Endometrial microvascular endothelial cells (primary cell): Measurements from ENCODE around the gene LZIC. TPM values are rescaled to one million over a fixed set of nuclear protein-coding genes. Genes with fewer than 3 reads are reported as not detected.
"Not testable (repeated sequence)": the region's sequence is repeated elsewhere in the genome, so short reads cannot be mapped to it uniquely, and the experiment has no call there.

Source experiments
- in situ Hi-C: cut with HindIII; loops from 2 replicates; pipeline ENCODE4 v1.10.0; 2017; ENCODE audit warnings: low sequenced_read_pairs, low pct_unique_long_range_greater_than_20kb; ENCODE audit errors: inconsistent ontology term
- total RNA-seq: library from RNA; depleted of rRNA; stranded (reverse); fragments of >200 nt; gene quantifications from one replicate; pipeline ENCODE4 v1.2.3, GENCODE V29; 2015; ENCODE audit errors: inconsistent ontology term

The LZIC gene
- total RNA-seq: 19.0 TPM

DNA sequence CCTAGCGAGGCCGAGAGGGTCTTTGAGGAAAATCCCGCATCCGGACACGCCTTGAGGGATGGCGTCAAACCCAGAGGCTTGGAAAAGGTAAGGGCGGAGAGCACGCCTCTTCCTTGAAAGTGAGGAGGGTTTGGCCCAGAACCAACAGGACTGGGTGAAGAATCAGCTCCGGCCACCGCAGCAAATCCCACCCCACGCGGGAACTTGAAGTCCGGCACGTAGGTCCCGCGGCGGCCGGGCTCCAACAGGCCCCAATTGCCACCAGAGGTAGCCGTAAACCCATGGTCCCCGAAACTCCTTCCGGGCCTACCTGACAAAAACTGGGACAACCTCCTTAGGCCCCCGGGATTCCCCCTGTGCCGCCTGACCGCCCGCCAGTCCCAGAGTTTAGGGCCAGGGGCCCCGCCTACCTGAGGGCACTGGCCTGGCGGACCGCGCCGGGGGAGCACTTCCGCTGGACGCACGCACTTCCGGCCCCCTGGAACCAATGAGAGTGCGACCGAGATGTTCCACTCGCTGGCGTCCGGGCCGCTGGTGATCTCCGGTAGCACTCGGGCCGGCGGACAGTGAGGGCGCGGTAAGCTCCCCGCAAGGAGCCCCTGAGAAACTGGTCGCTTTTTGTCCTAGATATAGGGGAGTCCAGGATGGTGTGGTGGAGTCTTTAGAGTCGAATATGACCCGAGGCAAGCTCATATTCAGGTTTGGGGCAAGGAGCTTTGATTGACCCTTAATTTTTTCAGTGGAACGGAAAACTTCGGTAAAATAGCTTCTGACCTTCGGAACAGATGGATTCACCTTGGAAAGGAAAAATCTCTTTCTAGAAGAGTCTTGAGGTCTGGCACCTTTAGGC lies at the start of gene LZIC, which contains the start of gene NMNAT1:
LZIC (minus strand) TSS at position 453 of the 850 bp plus-strand sequence. CDS start 6,772 bp downstream, outside the sequence.
NMNAT1 (plus strand) TSS at position 537 of the 850 bp plus-strand sequence. CDS start 28,599 bp downstream, outside the sequence.
- in situ Hi-C loops: no loop called here

DNA sequence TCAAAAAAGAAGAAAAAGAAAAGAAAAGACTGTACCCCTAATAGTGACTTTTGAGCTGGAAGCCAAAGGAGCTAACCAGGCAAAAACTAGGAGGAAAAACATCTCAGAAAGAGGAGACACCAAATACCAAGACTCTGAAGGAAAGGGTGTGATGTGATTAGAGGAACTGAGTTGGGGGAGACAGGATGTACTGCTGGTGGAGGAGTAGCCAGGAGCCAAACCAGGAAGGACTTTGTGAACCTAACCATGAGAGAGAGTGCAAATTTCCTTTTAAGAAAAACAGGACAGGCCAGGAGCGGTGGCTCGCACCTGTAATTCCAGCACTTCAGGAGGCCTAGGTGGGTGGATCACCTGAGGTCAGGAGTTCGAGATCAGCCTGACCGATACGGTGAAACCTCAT lies 49.7 kb upstream of the LZIC start:
- in situ Hi-C loops: no loop called here

DNA sequence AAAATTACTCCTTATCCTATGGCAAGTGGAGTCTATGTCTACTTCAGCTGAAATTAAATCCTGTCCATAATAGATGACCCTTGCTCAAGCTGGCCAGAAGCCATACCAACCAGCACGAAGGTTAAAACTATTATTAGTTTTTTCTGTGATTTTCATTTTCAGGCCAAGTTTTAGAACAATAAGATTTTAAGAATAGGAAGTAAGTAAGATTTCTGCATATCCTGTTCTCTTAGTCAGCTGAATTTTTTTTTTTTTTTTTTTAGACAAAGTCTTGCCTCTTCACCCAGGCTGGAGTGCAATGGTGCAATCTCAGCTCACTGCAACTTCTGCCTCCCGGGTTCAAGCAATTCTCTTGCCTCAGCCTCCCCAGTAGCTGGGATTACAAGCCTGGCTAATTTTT lies 47.8 kb upstream of the LZIC start:
- in situ Hi-C loops: no loop called here

DNA sequence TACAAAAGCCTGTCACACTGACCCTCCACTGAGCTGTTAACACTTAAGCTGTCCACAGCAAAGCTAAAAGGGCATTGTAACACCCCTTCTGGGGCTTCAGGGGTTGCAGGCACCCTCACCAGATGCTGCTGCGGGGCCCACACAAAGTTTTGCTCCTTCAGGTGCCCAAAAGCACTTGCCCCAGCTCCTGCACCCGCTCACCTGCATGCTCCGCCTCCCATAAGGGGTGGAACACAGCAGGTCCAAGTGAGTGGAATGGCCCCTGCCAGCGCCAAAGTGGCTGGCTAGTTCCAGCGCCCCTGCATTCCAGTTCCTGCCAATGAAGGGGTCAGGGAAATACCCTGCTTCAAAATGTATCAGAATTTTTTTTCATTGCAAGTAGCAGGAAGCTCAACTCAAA lies 46.6 kb upstream of the LZIC start:
- in situ Hi-C loops: no loop called here

DNA sequence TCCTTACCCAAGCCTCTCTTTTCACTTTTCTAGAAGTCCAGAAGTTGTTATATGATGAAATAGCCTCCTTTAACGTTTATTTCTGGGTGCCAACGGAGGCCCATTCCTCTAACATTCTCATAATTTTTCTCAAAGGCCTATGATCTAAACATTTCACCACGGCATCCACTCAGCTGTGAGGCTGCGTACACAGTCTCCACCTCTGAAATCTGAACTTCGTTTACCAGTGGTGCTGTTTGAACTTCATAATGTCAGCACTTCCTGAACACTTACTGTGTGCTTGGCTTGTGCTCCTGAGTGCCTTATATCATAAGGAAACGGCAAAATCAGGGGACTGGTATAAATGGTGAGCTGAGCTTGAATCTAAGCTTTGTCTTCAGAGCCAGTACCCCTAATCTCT lies 41.8 kb upstream of the LZIC start:
- in situ Hi-C loops: no loop called here

DNA sequence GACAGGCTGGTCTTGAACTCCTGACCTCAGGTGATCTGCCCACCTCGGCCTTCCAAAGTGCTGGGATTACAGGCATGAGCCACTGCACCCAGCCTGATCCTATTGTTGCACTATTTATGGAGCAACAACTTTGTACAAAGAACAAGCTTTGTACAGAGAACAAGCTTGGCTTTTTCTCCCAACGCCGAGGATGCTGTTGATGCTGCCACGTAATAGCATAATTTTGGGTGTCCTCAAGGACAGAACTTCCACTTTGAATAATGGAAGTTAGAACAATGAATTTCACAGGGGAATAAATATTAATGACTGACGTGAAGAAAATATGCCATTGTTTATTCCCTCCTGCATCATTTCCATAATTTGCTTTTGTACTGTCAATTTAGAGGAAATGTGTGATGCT lies 41.1 kb upstream of the LZIC start:
- in situ Hi-C loops: no loop called here

DNA sequence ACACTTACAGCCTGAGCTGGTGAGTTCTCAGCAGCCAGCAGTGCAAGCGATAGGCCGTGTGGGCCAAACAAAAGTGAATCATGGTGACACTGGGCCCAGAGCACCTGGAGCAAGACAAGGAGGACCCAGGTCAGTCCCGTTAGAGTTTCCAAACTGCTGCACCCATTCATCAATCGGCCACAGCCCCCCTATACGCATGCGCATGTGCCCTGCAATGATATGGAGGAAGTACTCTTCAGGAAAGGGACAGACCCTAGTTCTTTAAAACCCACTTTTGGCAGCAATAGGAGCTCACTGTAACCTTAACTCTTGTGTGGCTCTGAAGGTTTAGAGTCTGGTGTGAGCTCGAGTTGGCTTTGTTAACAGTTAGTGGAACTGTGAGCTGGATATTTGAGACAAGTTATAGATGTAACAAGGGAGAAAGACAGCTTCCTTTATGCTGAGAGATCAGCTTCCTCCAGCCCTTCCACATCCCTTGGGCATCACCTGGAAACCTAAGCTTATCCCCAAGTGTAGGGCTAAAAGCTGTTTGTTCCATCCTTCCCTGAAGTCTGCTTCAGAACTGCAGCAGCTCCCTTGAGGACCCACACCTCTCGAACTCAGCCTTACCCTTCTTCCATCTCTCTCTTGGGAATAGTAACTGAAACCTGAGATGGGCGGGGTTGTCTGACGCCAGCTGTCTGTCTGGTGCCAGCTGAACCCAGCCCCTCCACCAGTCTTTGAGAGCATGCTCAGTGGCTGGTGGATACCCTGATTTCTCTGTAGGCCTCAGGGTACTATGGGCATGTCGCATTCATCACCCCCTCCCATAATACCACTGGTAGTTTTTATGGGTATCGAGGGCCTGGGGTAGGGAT lies 17.7 kb upstream of the LZIC start:
- in situ Hi-C loops: no loop called here

DNA sequence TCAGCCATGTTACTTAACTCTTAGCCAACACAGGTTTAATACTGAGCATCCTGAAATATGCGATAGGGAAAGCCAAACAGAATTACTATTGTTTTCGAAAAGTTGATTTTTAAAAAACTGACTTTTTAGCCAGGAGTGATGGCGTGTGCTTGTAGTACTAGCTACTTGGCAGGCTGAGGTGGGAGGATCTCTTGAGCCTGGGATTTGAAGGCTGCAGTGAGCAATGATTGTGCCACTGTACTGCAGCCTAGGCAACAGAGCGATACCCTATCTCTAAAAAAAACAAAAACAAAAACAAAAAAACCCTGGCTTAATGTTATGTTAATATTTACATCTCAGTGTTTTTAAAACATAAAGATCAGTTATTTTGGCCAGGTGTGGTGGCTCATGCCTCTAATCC lies 16.8 kb upstream of the LZIC start:
- in situ Hi-C loops: no loop called here

DNA sequence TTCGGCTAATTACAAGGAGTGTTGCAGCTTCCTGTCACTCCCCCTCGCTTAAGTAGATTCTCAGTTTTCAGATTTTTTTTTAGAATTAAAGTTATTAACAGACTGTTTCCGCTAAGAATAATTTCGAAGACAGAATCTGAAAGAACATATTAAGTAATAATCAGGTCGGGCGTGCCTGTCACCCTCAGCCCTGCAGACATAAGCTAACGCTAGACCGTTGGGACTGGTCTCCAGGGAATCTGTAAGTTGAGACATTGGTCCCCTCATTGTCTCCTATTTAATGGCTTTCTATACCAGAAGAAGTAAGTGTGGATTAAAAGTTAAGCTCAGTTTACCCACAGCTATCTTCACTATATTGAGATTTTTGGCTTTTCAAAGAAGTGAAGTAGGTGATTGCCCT lies 14.5 kb upstream of the LZIC start:
- in situ Hi-C loops: no loop called here

DNA sequence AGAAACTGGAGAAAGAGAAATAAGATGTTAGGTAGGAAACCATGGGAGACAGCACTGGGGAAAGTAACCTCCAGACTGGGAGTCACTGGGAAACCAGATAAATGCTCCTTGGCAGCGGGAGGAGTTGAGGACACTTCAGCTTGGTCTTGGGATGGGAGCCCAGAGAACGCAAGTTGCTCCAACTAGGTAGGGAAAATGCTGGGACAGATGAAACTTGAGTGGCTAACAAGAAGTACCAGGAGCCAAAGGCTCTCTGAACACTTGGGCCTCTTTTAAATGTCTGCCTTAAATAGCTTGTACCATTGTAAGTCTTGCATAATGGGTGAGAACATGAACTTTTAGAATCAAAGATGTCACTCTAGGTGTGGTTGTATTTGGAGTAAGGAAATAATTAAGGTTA lies 3.1 kb upstream of the LZIC start:
- in situ Hi-C loops: no loop called here

DNA sequence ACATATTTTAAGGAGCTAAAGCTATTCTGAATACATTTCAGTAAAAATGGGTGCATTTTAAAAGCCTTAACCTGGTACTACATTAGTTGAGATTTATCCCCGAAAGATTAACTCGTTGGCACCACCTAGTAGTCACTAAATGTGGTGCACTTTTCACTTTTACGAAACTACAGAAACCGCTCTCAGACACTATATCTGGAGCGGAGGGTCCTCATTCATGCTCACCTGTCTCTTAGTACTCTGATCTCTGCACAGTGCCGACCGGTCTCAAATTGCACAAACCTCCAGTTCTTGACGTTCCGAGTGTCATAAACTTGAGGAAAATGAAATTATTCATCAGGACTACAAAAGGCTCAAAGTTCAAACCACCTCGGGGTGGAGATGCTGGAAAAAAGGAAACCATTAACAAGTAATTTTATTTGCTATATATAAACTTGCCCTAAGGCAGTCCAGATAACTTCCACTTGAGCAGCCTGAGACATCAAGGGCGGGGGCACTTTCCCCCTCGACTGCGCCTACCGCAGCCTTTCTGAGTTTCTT lies 722 bp downstream of the LZIC start:
- in situ Hi-C loops: no loop called here

DNA sequence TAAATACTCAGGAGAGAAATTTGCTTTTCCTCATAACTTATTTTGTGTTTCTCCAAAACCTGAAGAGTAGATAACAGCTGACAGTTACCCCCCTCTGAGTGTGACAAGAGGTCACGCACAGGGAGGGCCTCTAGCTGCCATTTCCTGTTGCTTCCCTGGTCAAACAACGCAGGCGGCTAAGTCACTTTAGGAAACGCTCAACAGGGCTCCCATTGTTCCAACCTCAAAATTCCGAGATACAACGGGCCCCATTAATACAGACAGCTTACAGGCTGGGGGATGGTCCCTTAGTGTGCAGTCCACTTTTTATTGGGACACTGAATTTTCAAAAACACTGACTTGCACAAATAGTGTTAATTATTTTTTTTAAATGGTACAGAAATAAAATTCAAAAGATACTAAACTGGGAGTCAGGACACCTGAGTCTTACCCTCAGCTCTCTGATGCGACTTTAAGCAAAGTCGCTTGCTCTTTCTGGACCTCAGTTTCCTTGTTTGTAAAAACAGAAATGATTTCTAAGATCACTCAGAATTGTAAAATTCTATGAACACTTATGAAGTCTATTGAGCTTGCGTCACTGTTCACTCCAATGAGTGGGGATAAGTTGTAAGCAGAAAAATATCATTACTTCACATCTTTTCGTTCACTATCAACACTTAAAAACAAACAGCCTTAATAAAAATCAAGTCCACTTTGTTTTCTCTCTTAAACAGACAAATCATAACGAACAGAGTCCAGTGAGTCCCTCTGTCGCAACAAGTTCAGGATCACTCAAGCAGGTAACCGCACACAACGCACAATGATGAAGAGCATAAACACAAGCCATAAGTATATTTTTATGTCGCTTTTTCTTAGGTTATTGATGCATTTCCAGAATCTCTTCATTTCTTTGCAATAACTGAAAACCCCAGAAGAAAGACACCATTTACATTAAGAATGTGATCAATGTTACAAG lies 13.5 kb downstream of the LZIC start:
- in situ Hi-C loops: no loop called here

DNA sequence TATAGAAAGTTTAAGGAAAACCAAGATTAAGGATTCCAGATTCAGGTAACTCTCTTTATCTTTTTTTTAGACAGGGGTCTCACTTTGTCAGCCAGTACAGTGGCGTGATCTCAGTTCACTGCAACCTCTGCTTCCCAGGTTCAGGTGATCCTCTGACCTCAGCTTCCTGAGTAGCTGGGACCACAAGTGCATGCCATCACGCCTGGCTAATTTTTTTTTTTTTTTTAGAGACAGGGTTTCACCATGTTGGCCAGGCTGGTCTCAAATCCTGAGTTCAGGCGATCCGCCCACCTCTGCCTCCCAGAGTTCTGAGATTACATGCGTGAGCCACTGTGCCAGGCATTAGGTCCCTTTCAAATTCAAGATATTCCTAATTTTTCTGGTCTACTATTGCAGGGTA lies 15.9 kb downstream of the LZIC start:
- in situ Hi-C loops: no loop called here

DNA sequence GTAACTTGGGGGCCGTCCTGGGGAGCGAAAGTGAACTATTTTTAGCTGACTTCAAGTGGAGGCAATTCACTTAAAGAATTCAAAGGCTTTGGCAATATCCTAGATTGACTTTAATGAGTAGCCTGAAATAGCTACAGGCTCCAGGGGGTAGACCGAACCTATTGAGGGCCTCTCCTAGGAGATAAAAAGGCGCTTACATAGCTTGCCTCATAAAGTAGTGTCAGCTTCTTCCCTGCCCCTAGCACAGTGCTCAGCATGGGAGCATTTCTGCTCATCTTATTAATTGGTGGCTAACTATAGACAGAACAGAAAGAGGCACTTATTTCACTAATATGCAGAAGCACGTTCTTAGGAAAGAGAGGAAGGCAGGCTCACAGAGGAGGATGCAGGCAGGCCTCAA lies 20.8 kb downstream of the LZIC start:
- in situ Hi-C loops: no loop called here

DNA sequence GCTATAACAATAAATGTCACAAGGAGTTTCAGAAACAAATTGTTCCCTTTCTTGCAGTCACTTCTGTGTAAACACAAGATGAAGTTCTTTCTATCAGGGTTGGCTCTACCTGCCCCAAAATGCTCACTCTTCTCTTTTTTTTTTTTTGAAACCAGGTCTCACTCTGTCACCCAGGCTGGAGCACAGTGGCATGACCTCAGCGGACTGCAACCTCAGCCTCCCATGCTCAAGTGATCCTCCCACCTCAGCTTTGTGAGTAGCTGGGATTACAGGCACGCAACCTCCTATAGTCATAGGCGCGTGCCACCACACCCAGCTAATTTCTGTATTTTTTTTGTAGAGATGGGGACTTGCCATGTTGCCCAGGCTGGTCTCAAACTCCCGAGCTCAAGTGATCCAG lies 22.6 kb downstream of the LZIC start:
- in situ Hi-C loops: no loop called here

DNA sequence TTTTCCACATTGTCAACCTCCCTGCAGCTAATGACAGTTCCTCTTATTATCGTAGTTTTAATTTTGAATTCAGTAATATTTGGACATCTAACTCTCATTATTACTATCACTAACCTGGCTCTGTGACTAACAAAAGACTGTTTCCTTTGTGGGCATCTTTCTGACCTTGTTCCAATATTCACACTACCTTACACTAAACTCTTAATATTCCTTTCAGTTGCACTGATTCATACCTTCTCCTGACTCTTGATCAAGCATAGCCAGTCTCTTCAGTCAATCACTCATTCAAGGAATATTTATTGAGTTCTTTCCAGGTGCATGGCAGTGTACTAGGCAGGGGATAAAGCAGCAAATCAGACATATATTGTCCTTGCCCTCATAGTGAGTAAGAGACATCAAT lies 25.3 kb downstream of the LZIC start:
- in situ Hi-C loops: no loop called here

DNA sequence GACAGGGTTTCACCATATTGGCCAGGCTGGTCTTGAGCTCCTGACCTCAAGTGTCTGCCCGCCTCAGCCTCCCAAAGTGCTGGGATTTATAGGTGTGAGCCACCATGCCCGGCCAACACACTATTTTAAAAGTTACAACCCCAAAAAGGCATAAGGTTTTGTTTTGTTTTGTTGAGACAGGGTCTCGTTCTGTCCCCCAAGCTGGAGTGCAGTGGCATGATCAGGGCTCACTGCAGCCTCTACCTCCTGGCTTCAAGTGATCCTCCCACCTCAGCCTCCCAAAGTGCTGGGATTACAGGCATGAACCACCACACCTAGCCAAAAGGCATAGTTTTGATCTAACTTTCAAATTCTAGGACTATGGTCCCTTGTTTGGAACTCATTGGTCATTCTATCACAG lies 25.7 kb downstream of the LZIC start:
- in situ Hi-C loops: not testable (repeated sequence)

DNA sequence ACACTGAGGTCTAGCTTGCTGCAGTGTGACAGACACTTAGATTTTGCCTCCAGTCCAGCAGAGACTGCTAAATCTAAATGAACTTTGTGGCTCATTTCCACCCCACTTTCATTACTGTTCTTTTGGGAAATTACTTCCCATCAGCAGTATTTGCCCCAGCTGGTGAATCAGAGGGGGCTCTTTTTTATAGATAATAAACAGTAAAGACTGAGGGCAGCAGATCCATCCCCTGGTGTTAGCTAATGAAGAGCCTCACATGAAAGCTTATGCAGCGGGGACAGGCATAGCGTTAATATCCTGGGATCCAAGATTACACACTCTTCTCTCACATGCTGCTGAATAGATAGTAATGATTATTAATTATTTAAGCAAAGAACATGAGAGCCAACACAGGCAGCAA lies 26.7 kb downstream of the LZIC start:
- in situ Hi-C loops: no loop called here

DNA sequence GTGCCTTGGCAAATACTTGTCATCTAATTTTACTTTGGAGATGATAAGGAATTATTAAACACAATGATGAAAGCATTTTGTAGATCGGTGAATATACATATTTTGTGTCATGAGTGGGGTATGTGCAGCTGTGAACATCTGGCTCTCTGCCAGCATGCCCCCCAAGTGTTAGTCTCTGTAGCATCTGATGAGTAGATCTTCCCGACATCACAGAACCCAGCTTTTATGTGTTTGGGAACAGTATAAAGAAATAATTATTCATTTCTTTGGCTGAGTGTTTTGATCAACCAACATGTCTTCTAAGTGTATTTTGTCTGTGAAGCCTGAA lies 28.6 kb downstream of the LZIC start:
- in situ Hi-C loops: no loop called here
